ENCODE data around the gene TNFRSF25. TPM values are rescaled to one million over a fixed set of nuclear protein-coding genes. Genes with fewer than 3 reads are reported as not detected.

Gene TNFRSF25
- total and polyA plus RNA-seq, 2 of the 8 experiments (the other 6 are each of a cell fraction or from before 2014, with no cell fraction given) = 10.7 to 19.5 TPM

DNA sequence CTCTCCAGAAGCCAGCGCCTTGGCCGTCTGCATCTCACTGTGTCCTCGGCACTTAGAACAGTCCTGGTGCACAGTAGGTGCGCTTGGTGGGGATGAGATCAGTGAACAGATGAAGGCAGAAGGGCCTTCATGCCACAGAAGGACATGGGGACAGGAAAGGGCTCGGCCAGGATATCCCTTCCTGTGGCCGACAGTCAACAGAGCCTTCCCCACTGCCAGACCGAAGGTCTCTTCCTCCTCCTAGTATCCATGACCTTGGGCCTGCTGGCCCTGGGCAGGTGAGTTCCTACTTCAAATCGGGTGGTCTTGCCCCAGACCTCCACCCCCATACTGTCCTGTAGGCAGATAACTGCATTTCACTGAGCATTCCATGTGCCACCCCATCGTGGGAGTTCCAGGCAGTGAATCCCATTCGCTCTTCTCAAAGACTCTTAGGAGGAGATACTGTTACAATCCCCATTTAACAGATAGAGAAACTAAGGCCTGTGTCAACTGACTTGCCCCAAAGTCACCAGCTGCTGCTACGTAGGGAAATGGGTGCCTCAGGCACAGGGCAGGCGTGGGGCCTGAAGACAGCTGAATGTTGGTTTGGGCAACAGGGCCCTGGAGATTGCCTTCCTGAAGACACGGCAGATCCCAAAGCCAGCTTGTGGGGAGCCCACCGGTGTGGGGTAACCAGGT is 22.0 kb upstream of the TNFRSF25 start:
- Histone ChIP-seq H3K14ac (ENCODE audit: insufficient read length) (no peak overlapping the region), H3K4me2 (ENCODE audit: insufficient read depth in 1 of 2, low read depth in 2 of 2, low read length in 2 of 2) (no peak overlapping the region), H2AFZ (ENCODE audit: low read length) (no peak overlapping the region), H3K4me3 (ENCODE audit: extremely low read depth in 1 of 4, insufficient read depth in 2 of 4, low read depth in 3 of 4, low read length in 4 of 4) (no peak overlapping the region), H2BK15ac (ENCODE audit: low read length) (no peak overlapping the region), H2BK20ac (ENCODE audit: low read length) (no peak overlapping the region), H3K23me2 (ENCODE audit: low read depth, low read length) (peaks cover 13% of the 10 kb centered on the region; the same call in 1 of the 2 replicates), H3K36me3 (ENCODE audit: control insufficient read depth in 2 of 4, insufficient read depth in 4 of 4, low read length in 3 of 4) (no peaks in the 10 kb centered on the region), H2BK12ac (ENCODE audit: low read depth, low read length) (peak overlapping the region; percentile 50; the same call in 1 of the 2 replicates), H3K9ac (replicated peaks in 1 of 4; ENCODE audit: extremely low read depth in 1 of 4, low read depth in 3 of 4, low read length in 3 of 4) (no peak overlapping the region), H3K56ac (replicated peaks; ENCODE audit: insufficient read length, low read depth, low read length) (no peak overlapping the region), H3K79me2 (ENCODE audit: control insufficient read depth in 1 of 2, insufficient read depth in 2 of 2, low read length in 2 of 2) (no peaks in the 10 kb centered on the region), H4K8ac (ENCODE audit: extremely low read depth, insufficient read depth, low read length) (no peak overlapping the region), H4K91ac (replicated peaks; ENCODE audit: insufficient read length, low read length) (peak overlapping the region; percentile 69), H4K20me1 (replicated peaks in 1 of 2; ENCODE audit: control insufficient read depth in 1 of 2, insufficient read depth in 2 of 2, low read length in 2 of 2) (peaks cover 2 to 3% of the 10 kb centered on the region in 2 experiments), H4K5ac (ENCODE audit: insufficient read length, low read depth, low read length) (no peak overlapping the region), H3K18ac (ENCODE audit: extremely low read depth, low read length) (no peak overlapping the region), H3K27ac (ENCODE audit: low read depth, low read length) (no peak overlapping the region), H3K79me1 (ENCODE audit: low read depth, low read length) (peaks cover 2% of the 10 kb centered on the region; the same call in 1 of the 2 replicates), H2AK5ac (ENCODE audit: low read depth, low read length) (peak overlapping the region; percentile 44), H3K23ac (ENCODE audit: insufficient read length) (no peak overlapping the region), H2BK120ac (replicated peaks; ENCODE audit: low read depth, low read length) (no peak overlapping the region), H3K4ac (replicated peaks; ENCODE audit: insufficient read length, low read depth, low read length) (no peak overlapping the region), H2BK5ac (ENCODE audit: low read depth, low read length) (no peak overlapping the region), H3K4me1 (replicated peaks in 1 of 4; ENCODE audit: control insufficient read depth in 3 of 4, insufficient read depth in 4 of 4, low read length in 3 of 4) (peaks cover 0 to 28% (median 19%) of the 10 kb centered on the region in 4 experiments; a peak in 6 of 7 replicates), H3K9me3 (ENCODE audit: insufficient read depth in 2 of 2, low read depth in 1 of 2, low read length in 1 of 2) (no peaks in the 10 kb centered on the region), H3K27me3 (replicated peaks in 1 of 4; ENCODE audit: control insufficient read depth in 3 of 4, extremely low read depth in 1 of 4, insufficient read depth in 3 of 4, low read length in 3 of 4) (peaks cover 0 to 2% (median 0%) of the 10 kb centered on the region in 4 experiments; a peak in 3 of 7 replicates)
- DNase-seq (ENCODE audit: low read depth in 1 of 2, low spot score in 2 of 2) = no peak
- ChIA-PET POLR2A (ENCODE audit: partially characterized antibody) (interaction anchor here (0.5 to 1.3 kb wide), 3 partner anchors 21 to 679 kb away, joined by 3 read pairs; no protein-coding TSS in a partner anchor), CTCF (ENCODE audit: partially characterized antibody) (interaction anchor here (0.7 to 12.0 kb wide), 17 partner anchors 10 to 526 kb away, joined by 3 to 168 read pairs (median 10); no protein-coding TSS in a partner anchor)
- 85% methylated on average over 14 of the region's 14 CpGs; no CpG with 5 or more reads in 1 of the 2 experiments for whole genome bisulfite sequencing, 2 experiments (ENCODE audit: extremely low coverage in 1 of 2, insufficient coverage in 1 of 2, insufficient read length in 1 of 2, insufficient replicate concordance in 2 of 2, low coverage in 1 of 2, low lambda C conversion rate in 2 of 2, missing lambda C conversion rate in 1 of 2)
- FAIRE-seq = no peak
- TF ChIP-seq YY1 (IDR thresholded peaks at IDR 0.05; ENCODE audit: low read depth, low read length) (no peak), ZNF274 (IDR thresholded peaks at IDR 0.05; ENCODE audit: borderline replicate concordance, extremely low read depth, low read length) (no peak), GABPA (IDR thresholded peaks at IDR 0.05; ENCODE audit: borderline replicate concordance, insufficient read depth, low read length) (no peak), HDAC2 (IDR thresholded peaks at IDR 0.05; ENCODE audit: borderline replicate concordance in 1 of 2, low read depth in 2 of 2, low read length in 2 of 2) (no peak), CHD2 (IDR thresholded peaks at IDR 0.05; ENCODE audit: low read length) (no peak), EP300 (IDR thresholded peaks at IDR 0.05; ENCODE audit: borderline replicate concordance in 1 of 2, low read depth in 2 of 2, low read length in 2 of 2) (no peak), MAFK (IDR thresholded peaks at IDR 0.05; ENCODE audit: low read depth, low read length) (no peak), CREB1 (IDR thresholded peaks at IDR 0.05) (no peak), KDM1A (IDR thresholded peaks at IDR 0.05; ENCODE audit: borderline replicate concordance, low read length) (no peak), TAF1 (IDR thresholded peaks at IDR 0.05; ENCODE audit: low read depth, low read length) (no peak), RAD21 (IDR thresholded peaks at IDR 0.05 in 1 of 2, conservative IDR thresholded peaks at IDR 0.05 in 1 of 2; ENCODE audit: low read depth in 2 of 2, low read length in 2 of 2) (no peak), BRCA1 (IDR thresholded peaks at IDR 0.05; ENCODE audit: low read depth, low read length) (no peak)

All from H1 (cell line).